Measurements from ENCODE around the gene STOX2.

- no peak for TF ChIP-seq POLR2A (IDR thresholded peaks at IDR 0.05; ENCODE audit: low read depth, low read length)
- TF ChIP-seq JUN (IDR thresholded peaks at IDR 0.05; ENCODE audit: borderline replicate concordance, insufficient read depth, insufficient read length, low read depth) = no peak
Measured at GRCh38 chr4:183918696-183919095, 13.6 kb downstream of the STOX2 start.
